OCI-M2 (cell line): ENCODE data around the gene HOXB2.

Source experiments
- DNase-seq: peaks from one replicate; lab custom pipeline; 2025; ENCODE audit not compliant: unreplicated experiment; lab: John Stamatoyannopoulos, UW

The HOXB2 gene

DNA sequence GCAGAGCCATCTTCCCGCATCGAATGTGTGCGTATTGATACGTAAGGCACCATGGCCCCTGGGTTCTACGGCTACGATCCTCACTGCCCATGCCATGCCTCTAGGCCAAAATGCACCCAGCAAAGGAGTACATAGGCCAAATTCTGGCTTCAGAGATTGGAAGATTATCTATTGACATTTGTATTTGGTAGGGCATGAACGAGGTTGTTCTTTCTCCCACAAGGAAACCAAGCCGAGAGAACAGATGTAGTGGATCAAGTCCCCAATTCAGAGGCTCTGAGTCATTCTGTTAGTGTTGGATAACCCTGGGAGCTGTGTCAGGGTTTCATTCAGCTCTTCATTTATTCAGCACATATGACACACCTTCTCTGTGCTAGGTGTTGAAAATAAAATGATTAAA is 50.6 kb downstream of the HOXB2 start:
- no peak for DNase-seq
